GM18858 (cell line): ENCODE results near the gene PFKP.
"Not testable (repeated sequence)": the region's sequence is repeated elsewhere in the genome, so short reads cannot be mapped to it uniquely, and the experiment has no call there.

Experiments
- ATAC-seq: cut with Tn5 transposase; IDR thresholded peaks from one replicate; pipeline ENCODE4 v1.9.1; 2021; ENCODE audit not compliant: unreplicated experiment

Gene PFKP

GRCh38 chr10:3150366-3150765 is 83.0 kb downstream of the PFKP start:
- ATAC-seq, result no peak

- ATAC-seq, result no peak
Observed at GRCh38 chr10:3150961-3151360, 83.6 kb downstream of the PFKP start.

GRCh38 chr10:3151889-3152565 is 84.7 kb downstream of the PFKP start:
- ATAC-seq, result no peak

GRCh38 chr10:3152566-3152935 is 85.2 kb downstream of the PFKP start:
- ATAC-seq, result no peak

GRCh38 chr10:3154666-3155065 is 87.3 kb downstream of the PFKP start:
- ATAC-seq, result no peak

GRCh38 chr10:3159152-3159551 is 91.8 kb downstream of the PFKP start:
- ATAC-seq, result no peak

- ATAC-seq, result no peak
Observed at GRCh38 chr10:3162533-3162932, 95.2 kb downstream of the PFKP start.

- ATAC-seq, result no peak
Observed at GRCh38 chr10:3163879-3164278, 96.5 kb downstream of the PFKP start.

- ATAC-seq, result no peak
Observed at GRCh38 chr10:3165196-3165595, 97.8 kb downstream of the PFKP start.

GRCh38 chr10:3166496-3167290 is 99.3 kb downstream of the PFKP start:
- no peak for ATAC-seq

- no peak for ATAC-seq
Observed at GRCh38 chr10:3167611-3168330, 100.4 kb downstream of the PFKP start.

GRCh38 chr10:3169271-3169670 is 101.9 kb downstream of the PFKP start:
- no peak for ATAC-seq

- ATAC-seq, result no peak
Observed at GRCh38 chr10:3169673-3170072, 102.3 kb downstream of the PFKP start.

- not testable (repeated sequence) for ATAC-seq
Observed at GRCh38 chr10:3171488-3171887, 104.1 kb downstream of the PFKP start.

GRCh38 chr10:3172081-3172445 is 104.7 kb downstream of the PFKP start:
- no peak for ATAC-seq

- ATAC-seq, result peak; percentile 97
Observed at GRCh38 chr10:3172446-3173170, 105.3 kb downstream of the PFKP start, which contains the start of gene PITRM1. PITRM1 (minus strand) TSS chr10:3172782; CDS start chr10:3172772, 10 bp downstream.

- ATAC-seq, result no peak
Observed at GRCh38 chr10:3173171-3173878, 106.0 kb downstream of the PFKP start.

- no peak for ATAC-seq
Observed at GRCh38 chr10:3178042-3178441, 110.7 kb downstream of the PFKP start.

- no peak for ATAC-seq
Observed at GRCh38 chr10:3179174-3179573, 111.8 kb downstream of the PFKP start.

GRCh38 chr10:3180355-3181025 is 113.1 kb downstream of the PFKP start:
- no peak for ATAC-seq
